DMS53 treated with DMSO at 0.1 percent for 48 hours (cell line): ENCODE results near the gene PRDM13.
"Not testable (repeated sequence)": the region's sequence is repeated elsewhere in the genome, so short reads cannot be mapped to it uniquely, and the experiment has no call there.

Experiments
- DNase-seq: peaks from one replicate; lab custom pipeline; 2025; ENCODE audit not compliant: unreplicated experiment; lab: John Stamatoyannopoulos, UW

Gene PRDM13

DNA sequence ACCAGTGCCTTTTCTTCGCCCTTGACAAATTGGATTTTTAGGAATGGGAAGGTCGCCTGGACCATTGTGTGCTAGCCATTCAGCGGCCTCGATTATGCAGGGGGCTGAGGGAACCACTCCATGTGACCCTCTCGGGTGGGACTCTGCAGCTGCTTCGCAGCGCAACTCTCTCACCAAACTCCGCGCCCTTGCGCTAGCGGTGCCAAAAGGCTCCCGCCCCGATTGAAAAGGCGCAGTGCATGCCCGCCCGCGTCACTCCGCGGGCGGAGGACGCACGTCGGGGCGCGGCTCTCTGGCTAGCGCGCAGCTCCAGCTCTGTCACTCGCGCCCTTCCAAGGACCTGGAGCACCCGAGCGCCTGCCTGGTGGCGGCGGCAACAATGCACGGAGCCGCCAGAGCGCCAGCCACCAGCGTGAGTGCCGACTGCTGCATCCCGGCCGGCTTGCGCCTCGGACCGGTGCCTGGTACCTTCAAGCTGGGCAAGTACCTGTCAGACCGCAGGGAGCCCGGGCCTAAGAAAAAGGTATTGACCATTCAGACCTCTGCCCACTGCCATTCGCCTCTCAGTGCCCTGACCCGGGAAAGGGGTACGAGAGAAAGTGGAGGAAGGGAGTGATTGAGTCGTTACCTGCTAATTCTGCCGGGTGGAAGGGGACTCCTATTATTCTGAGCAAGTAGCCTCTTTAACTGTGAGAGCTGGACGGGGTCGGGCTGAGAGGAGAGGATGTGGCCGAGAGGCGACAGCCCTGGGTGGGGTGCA is at the start of gene PRDM13:
Gene PRDM13 (plus strand): TSS at position 178 of the 760 bp plus-strand sequence. CDS start 202 bp downstream, at position 380.
- DNase-seq, result no peak

DNA sequence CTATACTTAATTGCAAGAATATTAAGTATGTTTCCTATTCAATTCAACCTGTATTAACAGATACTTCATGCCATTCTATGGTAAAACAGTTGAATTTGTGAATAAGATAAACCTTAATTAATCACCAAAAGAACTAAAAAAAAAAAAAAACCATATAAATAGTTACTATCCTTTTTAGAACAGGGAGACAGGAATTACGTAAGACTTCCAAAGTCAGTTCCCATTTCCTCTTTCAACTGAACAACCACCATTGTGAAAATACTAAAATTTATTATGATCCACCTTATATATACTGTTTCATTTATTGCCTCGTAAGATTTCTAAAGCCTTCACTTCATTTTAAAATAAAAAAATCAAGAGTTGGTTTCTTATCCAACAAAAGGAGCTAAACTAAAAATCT is 47.6 kb upstream of the PRDM13 start:
- DNase-seq, result no peak

DNA sequence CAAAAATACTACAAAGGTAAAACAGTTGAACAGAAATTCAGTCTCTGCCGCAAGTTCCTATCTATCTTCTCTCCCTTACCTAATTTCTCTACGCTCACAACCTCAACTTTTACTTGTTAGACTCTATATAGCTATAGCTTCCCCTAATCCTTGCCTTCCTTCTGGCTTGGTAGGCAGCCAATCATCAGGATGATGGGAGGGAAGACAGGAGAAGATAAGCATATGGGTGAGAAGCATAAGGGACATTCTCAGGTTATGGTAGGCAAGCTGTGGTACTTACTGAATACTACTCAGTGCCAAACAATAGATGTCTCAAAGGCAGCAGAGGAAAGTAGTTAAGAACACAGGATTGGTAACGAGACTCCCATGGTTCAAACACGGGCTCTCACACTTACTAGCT is 46.0 kb upstream of the PRDM13 start:
- DNase-seq, result no peak

DNA sequence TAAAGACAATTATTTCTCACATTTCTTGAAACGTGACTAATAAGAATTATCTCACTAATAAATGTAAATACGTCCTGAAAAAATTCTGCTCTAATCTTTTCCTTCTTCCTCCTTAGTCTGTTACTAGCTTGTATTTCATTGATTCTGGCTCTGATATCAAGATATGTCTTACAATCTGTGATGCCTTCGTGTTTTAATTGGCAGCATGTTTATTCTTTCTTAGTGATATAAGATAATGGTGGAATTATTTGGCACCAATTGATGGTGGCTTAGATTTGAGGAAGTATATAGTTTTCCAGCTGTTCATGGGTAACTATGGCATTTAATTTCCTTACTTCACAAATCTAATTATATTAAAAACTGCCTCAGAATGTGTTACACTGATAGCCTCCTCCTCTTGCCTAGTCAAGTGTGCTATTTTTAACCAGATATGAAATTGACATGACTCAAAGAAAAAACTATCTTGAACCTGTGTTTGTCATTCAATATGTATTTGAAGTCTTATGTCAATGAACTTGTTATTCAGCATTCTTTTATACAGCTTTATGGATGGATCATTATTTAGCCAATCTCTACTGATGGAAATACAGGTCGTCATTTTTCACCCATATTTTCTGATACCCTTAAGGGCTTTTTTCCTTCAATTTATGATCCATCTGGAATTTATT is 43.4 kb upstream of the PRDM13 start:
- no peak for DNase-seq

DNA sequence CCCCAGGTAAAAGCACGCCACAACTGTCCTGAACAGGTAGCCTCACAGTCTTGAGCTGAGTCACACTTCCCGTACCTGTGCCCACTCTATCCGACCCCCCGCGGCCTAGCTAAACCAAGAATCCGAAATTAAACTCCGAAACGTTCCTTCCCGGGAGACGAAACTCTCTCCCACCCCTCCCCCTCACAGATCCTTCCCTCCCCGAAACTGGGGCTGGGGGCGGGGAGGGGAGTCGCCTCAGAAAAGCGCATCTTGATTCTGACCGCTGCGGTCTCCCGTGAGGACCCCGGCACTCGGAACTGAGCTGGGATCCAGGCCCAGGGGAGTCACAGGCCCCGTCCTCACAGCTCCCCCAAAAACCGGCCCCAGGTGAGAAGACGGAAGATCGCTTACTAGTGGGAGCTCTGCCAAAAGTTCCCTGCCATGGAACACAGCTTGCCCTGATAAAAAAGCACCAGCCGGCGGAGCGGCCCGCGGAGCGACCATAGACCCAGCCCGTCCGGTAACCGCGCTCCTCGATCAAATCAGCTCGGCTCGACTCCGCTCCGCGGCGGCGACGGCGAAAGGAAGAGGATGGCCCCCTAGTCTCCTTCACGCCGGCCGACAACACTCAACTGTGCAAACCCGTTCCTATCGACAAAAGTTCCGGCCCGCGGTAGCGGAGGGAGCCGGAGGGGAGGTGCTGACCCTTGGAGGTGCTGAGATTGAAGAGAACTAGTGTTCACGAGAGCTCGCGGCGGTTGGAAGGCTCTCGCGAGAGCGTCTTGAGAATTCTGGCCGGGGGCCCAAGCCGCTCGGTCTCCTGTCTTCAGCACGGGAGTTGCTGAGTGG is 38.3 kb upstream of the PRDM13 start, which contains the start of gene CCNC:
Gene CCNC (minus strand): TSS at position 558 of the 831 bp plus-strand sequence. CDS start 133 bp downstream, at position 425.
- peak; percentile 88 for DNase-seq

DNA sequence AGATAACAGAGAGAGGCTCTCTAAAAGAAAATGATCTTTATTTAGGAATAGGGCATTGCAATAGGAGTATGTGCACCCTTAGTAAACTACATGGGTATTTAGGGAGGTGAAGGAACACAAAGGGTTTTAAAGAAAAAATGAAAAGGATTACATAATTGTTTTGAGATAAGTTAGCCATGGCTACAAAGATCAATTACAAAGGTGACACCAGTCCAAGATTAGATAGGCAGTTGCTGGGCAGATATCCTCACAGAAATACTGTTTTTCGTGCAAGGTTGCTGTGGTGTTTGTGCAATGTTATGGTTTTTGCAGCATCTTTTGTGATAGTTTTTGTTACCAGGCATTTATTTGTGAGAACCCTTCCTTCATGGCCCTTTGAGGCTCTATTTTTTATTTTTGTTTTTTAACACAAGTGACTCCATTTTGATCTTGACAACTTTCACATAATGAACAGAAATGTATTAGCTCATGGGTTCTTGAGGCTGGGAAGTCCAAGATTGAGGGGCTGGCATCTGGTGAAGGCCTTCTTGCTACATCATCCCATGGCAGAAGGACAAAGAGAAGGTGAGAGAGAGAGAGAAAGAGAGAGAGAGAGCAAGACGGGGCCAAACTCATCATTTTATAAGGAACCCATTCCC is 32.5 kb upstream of the PRDM13 start:
- no peak for DNase-seq

DNA sequence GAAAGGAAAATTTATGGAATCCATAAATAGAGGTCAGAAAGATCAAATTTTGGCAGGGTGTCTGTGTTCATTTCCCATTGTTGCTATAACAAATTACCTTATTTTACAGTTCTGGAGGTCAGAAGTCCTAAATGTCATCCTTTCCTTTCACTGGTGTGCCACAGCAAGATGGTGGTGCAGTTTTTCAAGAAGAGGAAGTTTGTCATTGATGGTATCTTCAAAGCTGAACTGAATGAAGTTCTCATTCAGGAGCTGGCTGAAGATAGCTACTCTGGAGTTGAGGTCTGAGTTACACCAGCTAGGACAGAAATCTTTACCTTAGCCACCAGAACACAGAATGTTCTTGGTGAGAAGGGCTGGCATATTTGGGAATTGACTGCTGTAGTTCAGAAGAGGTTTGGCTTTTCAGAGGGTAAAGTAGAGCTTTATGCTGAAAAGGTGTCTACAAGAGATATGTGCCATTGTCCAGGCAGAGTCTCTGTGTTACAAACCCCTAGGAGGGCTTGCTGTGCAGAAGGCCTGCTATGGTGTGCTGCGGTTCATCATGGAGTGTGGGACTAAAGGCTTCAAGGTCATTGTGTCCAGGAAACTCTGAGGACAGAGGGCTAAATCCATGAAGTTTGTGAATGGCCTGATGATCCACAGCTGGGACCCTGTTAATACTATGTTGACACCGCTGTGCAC is 30.9 kb upstream of the PRDM13 start:
- DNase-seq, result no peak

DNA sequence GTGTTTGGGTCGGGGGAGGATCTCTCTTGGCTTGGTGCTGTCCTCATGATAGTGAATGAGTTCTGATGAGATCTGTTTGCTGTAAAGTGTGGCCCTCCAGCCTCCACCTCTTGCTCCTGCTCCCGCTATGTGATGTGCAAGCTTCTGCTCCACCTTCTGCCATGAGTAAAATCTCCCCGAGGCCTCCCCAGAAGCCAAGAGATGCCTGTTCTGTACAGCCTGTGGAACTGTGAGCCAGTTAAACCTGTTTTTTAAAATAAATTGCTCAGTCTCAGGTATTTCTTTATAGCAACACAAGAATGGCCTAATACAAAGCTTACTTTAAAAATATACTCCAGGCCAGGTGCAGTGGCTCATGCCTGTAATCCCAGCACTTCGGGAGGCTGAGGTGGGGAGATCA is 26.9 kb upstream of the PRDM13 start:
- DNase-seq, result no peak

DNA sequence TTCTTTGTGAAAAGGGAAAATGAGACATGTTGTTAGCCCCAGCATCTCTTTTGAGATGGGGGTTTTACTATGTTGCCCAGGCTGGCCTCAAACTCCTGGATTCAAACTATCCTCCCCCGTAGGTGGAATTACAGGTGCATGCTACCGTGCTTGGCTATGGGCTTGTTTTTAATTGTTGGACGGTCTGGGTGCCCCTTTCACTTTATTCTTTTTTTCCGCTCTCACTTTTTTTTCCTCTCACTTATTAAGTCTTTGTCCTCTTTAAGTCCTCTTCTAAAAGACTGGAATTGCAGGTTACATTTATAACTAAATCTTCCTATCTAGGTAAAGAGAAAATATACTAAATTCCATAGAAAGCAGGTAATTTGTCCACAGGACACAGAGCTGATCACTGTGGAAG is 18.8 kb upstream of the PRDM13 start:
- DNase-seq, result no peak

DNA sequence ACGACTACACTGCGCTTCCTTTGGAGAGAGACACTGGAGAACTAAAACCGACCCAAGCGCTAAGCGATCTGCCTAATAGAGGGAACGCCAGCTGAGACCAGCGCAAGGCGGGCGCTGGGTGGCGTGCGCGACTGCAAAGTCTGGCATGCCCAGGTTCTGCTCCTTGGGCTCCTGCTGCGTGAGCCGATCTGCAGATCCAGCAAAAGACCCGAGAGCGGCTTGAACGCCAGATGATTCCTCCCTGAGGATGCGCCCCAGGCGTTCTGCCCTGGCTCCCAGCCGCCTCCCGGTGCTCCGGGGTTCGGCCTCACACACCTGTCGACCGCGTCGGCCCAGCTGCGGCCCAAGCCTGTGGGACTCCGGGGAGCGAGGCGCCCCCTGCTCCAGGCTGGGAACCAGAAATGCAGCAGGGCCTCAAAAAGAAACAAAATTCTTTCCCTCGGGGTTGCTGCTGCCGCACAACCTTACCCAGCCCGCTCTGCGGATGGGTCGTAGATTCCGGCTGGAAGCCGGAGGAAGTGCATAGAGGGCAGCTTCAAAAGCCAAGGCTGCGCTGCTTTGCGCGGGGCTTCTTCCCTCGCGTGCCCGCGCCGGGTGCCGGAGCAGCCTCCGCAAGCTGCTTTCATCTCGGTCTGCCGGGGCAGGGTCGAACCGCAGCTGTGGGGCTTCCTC is 17.9 kb upstream of the PRDM13 start:
- peak; percentile 67 for DNase-seq

DNA sequence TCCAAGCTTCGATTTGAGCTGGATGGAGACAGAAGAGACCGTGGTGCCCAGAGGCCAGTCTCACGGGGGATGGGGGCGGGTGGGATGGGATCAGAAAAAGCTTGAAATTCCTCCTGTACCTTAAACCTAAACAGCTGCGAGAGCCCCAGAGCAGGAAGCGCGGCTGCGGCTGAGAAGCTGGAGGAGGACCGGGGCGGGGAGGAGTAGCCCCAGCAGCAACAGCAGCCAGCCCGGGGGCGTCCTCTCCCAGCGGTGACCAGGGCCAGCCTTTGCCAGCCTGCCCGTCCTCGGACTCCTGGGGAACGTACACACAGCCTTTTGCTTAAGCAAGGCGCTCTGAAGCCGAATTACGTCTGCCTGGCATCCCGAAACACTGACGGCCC is 17.4 kb upstream of the PRDM13 start:
- no peak for DNase-seq

DNA sequence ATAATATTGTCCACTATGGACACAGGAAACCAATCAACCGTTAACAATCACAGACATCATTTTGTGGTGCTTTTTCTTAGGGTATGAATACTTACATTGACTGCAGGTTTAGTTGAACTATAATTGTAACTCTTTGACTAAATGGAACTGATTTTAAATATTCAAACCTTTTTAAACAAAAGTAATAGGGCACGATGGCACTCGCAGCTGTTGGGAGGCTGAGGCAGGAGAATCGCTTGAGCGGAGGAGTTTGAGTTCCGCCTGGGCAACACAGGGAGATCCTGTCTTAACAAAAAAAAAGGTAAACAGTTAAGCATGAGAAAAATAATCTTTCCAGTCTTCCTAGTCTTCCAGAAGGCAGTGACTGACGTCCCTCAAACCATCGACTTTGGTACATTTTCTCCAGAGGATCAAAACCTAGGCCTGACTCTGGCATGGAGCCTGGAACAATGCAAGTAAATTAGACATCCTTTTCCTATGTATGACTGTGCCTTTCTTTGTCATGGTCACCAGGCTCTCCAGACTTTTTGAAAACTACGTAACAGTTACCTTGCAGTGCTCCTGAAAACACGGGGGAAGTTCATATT is 16.6 kb upstream of the PRDM13 start:
- DNase-seq, result no peak

DNA sequence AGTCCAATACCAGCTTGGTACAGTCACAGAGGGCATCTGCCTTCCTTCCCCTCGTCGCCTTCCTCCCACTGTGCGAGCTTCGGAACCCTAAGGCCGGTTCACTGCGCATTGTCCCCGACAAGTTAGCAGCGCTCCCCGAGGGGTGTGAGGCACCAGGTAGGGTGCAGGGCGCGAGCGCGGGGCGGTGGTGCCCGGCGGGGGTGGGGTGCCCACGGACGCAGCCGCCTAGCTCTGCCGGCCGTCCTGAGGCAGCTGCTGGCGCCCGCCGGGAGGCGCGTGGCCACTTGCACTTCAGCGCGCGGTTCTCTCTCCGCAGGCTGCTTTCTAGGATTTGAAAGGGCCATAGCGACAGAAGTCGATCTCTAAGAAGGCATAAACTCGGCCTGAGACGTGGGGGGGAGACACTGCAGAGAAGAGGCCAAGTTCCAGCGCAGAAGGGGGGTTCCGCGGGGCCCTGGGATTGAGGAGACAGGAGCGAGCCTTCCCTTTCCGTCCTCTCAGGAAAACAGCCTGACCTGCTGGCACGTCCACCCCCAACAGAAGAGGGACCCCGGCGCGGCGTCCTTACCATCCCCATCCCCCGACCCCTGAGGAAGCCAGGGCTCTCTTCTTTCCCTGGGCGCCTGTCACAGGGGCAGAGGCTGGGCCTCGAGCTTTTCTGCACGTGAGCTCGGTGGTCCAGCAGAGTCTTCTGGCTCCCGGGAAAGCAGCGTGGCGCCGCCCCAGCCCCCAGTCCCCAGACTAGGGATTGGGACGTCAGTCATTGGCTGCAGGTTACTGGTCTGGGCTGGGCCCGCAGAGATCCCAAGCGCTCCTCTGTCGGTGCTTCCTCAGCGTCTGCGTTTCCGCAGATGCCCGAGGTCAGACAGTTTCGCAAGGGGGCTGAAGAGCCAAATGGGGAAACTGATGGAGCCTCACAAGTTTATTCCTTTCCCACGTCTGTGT is 15.6 kb upstream of the PRDM13 start:
- no peak for DNase-seq

DNA sequence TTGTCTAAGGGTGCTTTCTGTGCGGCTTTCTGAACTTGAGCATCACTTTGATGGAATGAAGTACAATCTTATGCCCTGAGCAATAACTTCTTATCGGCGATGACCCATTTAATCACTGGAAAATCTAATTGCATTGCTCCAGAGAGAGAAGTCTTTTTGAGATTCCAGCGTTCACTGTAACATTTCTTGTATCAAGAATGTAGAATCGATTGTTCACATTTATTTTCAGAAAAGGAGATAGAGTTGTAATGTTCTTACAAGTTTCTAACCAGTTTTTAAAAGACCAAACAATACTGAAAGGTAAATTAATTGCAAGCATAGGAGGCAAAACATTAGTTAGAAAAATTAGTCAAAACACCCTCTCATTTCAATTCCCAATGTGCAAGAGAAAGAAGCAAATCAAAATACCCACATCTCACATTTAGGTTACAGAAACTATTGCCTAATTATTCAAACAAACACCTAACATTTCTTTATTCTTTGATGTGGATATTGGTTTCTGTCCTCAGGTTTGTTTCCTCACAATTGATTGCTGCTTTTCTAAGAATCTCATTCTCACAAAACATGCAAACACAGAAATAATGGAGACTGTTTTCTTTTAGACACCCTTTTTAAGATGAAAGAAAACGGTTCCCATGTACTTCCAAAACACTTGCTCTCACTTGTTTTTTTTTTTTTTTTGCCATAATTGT is 14.8 kb upstream of the PRDM13 start:
- no peak for DNase-seq

DNA sequence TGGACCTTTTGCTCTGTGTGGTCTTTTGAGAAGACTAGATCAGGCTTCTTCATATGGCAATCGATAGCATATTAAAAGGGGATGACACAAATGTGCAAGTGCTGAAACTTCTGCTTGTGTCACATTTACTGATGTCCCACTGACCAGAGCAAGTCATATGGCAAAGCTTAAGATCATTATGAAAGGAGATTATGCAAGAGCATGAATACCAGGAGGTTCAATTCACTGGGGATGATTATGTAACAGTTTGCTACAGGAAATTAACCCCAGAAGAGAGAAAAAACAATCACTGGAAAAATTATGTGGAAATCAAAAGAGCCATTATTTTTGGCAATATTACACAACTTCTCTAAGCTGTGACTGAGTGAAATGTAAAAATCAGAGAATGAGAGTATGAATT is 13.7 kb upstream of the PRDM13 start:
- no peak for DNase-seq

DNA sequence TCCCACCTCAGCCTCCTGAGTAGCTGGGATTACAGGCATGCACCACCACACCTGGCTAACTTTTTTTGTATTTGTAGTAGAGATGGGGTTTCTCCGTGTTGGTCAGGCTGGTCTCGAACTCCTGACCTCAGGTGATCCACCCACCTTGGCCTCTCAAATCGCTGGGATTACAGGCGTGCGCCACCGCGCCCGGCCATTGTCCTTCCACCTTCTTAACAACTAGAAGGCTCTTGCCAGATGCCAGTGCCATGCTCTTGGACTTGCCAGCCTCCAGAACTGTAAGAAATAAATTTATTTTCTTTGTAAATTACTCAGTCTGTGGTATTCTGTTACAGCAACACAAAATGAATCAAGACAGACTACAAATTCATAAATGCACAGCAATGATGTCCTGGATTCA is 11.9 kb upstream of the PRDM13 start:
- not testable (repeated sequence) for DNase-seq

DNA sequence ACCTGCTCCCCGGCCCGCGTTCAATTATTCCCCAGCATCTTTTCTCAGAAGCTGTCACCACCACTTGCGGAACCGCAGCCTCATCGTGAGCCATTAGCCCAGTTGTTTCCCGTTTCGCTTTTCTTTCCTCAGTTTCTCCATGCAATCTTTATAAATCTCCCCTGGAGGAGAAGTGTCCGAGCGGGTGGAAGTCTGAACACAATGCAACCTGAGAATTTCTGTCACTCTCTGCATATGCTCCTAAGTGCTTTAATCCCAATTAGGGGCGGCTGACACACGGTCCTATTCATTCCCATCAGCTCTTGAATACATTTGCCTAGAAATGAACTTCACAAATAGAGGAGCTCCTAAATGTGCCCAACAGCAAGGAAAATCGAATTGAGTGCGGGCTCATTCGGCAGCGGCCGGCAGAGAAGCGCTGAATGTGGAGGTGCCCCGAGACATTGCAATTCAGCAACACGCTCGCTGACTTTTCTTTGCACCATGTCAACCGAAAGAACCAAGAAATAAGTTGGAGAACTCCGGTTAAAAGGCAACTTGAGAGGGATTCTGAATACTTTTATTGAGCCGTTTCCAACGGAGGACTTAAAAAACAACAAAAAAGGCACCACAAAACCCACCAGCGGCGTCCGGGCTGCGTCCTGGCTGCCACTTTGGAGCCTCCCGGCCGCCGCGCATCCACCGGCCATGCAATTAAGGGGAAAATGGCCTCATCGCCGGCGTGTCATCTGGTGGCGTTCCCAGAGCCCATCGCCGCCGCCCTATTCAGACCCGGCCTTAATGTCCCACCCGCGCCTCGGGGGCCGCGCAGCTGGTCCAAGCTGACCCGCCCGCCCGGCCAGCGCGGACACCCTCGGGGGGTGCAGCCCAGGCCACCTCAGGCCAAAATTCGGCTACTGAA is 3.9 kb upstream of the PRDM13 start:
- no peak for DNase-seq
